DOHH2 (cell line): Measurements from ENCODE around the gene LRRN2.

Experiments used
- CTCF ChIP-seq: fragments of 200-600 bp; sonication (generic); IDR thresholded peaks from one replicate; pipeline ENCODE4 v1.5.1; 2014; ENCODE audit warnings: antibody characterized with exemption, mild to moderate bottlenecking, low read depth, low read length; ENCODE audit not compliant: poor library complexity, severe bottlenecking
- EZH2phosphoT487 ChIP-seq: fragments of 200-600 bp; sonication (generic); IDR thresholded peaks from 2 replicates; pipeline ENCODE4 v1.6.1; 2017; ENCODE audit warnings: borderline replicate concordance, mild to moderate bottlenecking, antibody characterized with exemption, low read length, moderate library complexity, mixed read lengths

- no peak for TF ChIP-seq CTCF
- no peak for TF ChIP-seq EZH2phosphoT487
Measured at GRCh38 chr1:204641936-204642335, 43.6 kb downstream of the LRRN2 start.
